Stimulated activated CD4-positive, alpha-beta T cell treated with anti-CD3 and anti-CD28 coated beads, TNF-alpha, amount 100 ng/mL, for 48 hours (primary cell): ENCODE results near the gene GATAD1.
"Not testable (repeated sequence)": the region's sequence is repeated elsewhere in the genome, so short reads cannot be mapped to it uniquely, and the experiment has no call there.

Source experiments
- DNase-seq, 3 donors: peaks; one replicate each; pipeline ENCODE4 v3.0.0-alpha.2; 2020; ENCODE audit warnings: low read depth in 3 of 3

GATAD1 gene

DNA sequence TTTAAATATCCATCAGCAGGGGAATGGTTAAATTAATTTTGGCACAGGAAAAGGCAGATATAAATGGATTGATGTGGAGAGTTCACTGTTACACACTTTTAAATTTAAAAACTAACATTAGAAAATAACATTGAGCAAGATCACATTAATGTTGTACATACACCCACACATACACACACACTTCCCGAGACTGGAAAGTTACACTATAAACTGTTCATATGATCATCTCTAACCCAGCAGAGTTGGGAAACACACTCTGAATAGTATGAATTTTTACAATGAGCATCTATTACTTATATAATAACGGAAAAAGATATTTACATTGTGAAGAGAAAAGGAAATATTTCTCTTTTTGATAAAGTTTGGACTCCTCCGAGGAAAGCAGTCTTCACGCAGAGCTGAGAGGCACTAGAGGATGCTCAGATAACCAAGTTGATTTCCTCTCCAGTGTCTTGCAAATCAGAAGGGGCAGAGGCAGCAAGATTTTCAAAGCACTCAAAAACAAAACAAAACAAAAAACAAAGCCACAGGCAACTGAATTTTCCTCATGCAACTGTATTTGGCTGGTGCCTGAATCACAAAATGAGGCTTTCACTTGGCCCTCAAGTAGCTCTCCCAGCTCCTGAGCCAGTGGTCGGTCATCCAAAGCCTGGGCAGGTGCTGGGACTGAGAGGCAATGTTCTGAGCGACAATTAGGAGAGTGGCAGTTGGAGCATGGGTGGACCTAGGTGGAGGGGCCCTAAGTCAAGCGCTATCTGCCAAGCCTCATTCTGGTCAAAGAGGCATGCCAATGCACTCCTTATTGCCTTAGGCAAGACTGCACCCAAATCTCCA is 10.5 kb upstream of the GATAD1 start:
- no peak for DNase-seq

DNA sequence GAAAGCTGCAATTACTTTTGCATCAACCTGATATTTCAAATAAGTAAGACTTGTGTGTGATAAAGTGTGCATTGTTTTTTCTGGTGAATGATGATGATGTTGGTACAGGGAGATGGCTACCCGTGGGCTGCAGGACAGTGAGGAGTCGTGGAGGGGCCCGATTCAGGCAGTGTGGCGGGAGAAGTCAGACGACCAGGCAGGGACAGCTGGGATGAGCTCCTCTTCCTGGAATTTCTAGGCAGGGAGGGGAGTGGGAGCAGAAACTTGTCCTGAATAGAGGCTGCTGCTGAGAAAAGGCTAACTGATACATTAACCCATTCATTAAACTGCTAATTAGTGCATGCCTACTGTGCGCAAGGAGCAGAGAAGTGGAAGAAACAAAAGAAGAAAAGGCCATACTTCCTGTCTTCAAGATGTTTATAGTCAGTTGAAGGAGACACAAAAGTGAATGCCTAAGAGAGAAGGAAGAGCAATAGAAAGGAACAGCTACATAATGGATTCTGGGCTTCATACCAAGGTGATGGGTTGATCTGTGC is 9.3 kb upstream of the GATAD1 start:
- no peak for DNase-seq

DNA sequence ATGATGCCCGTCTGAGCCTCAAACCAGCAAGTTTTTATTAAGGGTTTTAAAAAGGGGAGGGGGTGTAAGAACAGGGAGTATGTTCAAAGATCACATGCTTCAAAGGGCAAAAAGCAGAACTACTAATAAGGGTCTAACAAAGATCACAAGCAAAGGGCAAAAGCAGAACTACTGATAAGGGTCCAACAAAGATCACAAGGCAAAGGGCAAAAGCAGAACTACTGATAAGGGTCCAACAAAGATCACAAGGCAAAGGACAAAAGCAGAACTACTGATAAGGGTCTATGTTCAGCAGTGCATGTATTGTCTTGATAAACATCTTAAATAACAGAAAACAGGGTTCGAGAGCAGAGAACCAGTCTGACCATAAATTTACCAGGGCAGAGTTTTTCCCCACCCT is 4.6 kb upstream of the GATAD1 start:
- not testable (repeated sequence) for DNase-seq

DNA sequence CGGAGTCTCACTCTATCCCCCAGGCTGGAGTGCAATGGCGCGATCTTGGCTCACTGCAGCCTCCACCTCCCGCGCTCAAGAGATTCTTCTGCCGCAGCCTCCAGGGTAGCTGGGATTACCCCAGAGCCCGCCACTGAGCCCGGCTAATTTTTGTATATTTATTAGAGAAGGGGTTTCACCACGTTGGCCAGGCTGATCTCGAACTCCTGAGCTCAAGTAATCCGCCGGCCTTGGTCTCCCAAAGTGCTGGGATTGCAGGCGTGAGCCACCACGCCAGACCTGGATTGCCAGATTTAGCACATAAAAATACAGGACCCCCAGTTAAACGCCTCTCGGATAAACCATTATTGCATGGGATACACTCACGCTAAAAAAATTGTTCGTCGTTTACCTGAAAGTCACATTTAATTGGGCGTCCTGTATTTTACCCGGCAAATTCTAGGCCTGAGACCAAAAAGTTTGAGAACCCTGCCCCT is 375 bp upstream of the GATAD1 start:
- DNase-seq: no peak

DNA sequence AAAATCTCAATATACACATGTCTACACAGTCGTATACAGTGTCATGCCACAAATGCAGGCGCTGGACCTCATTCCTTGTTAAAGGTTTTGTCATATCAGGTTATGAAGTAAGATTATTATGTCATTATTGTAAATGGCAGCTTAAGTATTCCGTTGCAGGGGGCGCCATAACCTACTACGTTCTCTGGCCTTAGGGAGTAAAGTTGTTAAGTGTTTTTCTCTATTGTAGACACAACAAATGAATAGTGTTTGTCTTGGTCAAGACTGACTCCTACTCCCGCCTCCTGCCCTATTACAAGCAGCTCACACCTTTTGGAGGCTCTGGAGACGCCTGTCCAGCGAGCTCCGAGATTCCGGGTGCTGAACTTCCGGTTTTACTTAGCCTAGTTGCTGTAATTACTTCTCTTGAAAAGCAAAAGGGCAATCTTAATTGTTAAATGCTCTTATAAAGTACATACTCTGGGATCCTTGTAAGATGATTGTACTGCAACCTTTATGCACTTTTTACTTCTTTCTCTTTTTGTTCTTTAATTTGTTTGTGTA is 994 bp downstream of the GATAD1 start:
- DNase-seq: peak in 2 of 3 donors; percentile 14 to 21

DNA sequence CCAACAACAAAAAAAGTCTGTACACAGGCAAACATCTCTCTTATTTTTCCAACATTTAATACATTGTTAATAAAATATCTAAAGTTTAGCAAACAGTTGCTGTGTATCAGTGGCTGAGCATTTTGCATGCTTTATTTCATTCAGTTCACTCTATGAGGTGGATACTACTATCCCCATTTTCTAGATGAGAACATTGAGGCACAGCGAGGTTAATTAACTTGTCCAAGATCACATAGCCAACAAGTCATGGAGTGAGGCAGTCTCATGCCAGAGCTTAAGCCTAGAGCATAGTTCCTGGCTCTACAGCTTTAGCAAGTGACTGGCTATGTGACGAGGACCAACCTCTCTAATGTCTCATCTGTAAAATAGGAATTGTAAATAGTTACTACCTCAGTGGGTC is 4.4 kb downstream of the GATAD1 start:
- DNase-seq: no peak

DNA sequence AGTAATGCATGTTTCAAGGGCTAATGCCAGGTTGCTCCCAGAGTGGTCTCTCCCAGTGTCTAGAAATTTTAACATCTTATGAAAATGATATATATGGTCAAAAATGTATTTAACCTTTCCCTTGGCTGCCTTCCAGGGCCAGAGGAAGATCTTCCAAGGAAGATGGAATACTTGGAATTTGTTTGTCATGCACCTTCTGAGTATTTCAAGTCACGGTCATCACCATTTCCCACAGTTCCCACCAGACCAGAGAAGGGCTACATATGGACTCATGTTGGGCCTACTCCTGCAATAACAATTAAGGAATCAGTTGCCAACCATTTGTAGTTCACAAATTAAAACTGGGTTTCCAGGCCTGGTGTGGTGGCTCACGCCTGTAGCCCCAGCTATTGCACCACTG is 9.0 kb downstream of the GATAD1 start:
- DNase-seq: no peak

DNA sequence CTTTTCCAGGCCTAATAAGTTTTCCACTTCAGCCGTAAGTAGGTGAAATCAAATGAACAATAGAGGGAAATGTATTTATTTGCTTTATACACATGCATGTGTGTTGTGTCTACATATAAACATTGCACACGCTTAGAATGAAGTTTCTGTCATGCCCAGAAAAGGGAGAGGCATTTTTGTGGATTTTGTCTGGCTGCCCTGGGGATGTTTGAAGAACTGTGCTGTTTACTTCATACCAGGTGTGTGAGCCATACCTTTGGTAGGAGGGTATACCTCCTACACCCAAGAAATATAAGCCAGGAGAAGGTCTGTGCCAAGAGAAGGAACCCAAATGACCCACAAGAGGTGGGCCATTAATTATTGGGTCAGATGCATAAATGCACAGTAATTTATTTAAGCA is 12.8 kb downstream of the GATAD1 start:
- no peak for DNase-seq

DNA sequence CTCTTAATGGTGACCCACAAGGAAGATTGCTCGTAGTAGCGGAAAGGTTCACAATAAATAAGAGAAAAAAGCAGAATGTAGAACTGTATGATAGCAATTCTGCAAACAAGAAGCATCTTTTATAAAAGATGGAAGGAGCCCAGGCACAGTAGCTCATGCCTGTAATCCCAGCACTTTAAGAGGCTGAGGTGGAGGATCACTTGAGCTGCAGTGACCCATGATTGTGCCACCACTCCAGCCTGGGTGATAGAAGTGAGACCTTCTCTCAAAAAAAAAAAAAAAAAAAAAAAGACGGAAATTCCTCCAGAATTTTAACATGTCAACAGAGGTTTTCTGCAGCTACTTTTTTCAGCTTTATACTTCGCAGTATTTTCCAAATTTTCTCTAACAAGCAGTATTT is 13.2 kb downstream of the GATAD1 start:
- no peak for DNase-seq

DNA sequence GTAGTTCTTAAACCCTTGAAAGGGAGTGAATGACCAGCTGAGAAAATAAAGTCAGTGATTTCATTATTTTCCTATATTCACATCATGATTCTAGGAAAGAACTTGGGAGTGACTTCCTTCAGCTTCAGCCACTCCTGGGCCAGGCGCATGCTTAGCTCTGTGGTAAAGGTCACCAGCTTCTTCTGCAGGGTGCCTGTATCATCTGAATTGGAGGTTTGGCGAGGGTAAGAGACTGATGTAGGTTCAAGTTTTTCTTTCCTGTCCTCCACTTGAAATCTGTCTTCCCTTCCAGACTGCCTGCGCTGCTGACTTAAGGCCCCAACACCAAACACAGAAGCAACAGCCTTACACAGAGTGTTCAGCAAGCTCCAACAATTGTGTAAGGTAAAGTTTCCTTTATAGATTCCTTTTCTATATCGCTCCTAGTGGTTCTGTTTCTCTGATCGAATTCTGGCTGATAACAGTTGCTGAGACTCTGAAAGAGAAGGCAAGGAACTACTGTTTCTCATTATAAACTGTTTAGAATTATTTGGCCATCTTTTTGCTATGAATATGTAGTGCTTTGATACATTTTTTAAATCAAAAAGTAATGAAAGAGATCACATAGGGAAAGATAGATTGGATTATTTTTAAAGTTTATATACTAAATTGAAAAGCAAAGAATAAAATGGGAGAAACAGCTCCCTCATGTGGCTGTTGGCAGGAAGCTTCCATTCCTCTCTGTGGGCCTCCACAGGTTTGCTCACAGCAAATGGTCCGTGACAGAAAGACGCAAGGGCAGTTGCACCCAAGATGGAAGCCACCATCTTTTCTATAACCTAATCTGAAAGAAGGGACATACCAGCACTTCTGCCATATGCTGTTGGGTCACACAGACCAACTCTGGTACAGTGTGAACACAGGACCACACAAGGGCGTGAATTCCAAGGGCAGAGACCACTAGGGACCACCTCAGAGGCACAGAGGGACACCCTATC is 14.0 kb downstream of the GATAD1 start:
- DNase-seq: no peak

DNA sequence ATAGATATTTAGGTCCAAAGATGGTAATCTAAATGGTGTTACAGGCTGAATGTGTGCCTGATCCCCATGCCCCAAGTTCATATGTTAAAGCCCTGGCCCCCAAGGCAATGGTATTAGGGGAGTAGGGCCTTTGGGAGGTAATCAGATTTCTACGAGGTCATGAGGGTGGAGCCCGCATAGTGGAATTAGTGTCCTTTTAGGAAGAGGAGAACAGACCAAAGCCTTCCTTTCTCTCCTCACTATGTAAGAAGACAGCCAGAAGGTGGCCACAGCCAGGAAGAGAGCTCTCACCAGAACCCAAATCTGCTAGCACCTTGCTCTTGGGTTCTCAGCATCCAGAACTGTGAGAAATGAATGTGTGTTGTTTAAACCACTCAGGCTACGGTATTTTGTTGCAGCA is 15.3 kb downstream of the GATAD1 start:
- DNase-seq: no peak

DNA sequence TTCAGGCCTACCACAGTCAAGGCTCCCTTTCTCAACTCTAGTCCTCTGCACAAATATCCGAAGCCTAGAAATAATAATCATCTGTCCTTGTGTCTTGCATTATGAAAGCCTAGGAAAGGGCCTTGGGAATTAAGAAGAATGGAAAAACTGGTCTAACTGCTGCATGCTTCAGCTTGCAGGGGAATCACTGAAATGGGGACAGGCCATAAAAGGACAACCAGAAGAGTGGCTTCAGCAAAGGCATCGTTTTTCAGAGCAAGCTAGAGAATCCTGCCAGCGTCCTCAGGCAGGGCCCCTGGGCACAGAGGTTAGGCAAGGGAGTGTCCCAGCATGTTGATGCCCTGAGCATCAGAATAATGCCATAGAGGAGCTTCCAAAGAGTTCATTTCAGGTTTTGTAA is 17.2 kb downstream of the GATAD1 start:
- no peak for DNase-seq

DNA sequence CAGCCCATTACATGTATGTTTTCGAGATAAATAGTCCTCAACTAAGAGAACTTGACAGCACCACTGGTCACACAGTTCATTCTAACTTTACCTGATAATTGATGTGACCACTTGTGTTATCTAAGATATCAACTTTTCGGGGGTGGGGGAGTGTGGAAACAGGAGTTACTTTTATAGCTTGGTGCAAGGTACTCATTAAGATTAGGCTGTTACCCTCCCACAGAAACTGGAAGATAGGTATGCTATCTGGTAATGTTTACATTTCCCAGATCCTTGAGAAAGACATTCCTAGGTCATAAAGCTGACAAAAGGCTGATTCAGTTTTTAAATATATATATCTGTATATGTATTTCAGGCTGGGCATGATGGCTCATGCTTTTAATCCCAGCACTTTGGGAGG is 19.4 kb downstream of the GATAD1 start:
- no peak for DNase-seq

DNA sequence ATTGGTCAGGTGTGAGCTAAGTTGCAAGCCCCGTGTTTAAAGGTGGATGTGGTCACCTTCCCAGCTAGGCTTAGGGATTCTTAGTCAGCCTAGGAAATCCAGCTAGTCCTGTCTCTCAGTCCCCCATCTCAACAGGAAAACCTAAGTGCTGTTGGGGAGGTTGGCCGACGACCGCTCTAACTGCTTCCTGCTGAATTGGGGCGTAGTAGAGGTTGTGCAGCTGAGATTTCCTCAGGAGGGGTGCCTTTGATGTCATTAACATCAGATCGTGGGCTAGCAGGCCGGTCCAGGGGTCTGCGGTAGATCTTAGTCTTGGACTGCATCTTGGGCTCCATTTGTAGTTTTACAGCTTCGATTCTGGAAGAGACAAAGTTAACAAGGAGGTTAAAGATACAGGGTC is 21.3 kb downstream of the GATAD1 start:
- not testable (repeated sequence) for DNase-seq

DNA sequence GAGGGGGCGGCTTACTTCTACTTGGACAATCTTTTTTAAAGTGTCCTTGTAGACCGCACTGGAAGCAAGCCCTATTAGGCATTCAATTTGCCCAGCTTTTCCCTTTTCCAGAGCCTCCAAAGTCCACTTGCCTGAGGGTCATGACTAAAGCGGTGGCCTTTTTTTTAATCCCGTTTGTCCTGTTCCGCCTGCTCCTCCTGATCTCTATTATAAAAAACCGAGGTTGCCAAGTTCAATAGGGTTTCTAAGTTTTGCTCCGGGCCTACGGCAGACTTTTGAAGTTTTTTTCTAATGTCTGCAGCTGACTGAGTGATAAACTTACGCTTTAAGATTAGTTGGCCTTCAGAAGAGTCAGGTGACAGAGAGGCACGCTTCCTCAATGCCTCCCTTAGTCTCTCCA is 26.7 kb downstream of the GATAD1 start:
- DNase-seq: not testable (repeated sequence)

DNA sequence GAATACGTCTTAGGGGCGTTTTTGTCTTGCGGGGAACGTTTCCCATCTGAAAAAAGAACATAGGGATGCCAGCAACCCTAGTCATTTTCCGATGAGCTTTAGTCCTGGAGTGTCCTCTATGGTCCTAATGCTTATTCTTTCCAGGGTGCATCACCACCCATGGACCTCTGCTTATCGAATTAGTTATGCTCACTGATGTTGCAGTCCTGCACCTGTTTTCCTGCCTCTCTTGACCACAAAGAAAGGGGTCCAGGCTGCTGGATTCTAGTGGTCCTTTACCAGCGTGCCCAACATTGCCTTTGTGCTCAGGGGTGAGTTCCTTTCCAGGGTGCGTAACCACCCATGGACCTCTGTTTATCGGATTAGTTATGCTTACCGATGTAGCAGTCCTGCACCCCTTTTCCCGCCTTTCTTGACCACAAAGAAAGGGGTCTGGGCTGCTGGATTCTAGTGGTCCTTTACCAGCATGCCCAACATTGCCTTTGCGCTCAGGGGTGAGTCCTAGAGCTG is 28.0 kb downstream of the GATAD1 start:
- DNase-seq: not testable (repeated sequence)

DNA sequence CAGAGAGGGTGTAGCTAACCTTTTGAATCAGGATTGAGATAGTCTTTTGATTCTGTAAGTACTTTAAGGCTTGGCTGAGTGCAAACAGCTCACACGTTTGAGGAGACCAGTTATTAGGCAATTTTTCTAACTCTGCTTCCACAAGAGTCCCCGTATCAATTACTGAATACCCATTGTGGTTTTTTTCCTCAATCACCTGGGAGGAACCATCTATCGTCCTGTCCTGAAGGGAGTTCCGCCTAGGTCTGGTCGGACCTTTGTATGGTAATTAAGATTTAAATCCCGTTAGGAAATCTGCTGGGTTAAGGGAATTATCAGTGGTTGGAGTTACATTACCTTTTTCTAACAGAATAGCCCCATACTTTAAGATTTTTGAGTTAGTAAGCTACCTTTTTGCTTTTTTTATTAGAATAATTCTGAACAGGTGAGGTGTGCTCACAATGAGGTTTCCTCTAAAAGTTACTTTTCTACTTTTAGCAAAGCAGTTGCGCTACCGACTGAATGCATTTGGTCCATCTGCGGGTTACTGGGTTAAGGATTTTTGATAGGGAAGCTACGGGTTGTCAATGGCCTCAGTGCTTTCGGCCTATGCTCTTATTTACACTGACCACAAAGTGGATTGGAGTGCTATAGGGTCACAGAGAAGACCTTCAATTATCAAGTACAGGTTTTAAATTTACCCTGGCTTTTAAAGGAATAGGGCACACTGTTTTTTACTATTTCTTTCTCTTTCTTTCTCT is 28.7 kb downstream of the GATAD1 start:
- not testable (repeated sequence) for DNase-seq

DNA sequence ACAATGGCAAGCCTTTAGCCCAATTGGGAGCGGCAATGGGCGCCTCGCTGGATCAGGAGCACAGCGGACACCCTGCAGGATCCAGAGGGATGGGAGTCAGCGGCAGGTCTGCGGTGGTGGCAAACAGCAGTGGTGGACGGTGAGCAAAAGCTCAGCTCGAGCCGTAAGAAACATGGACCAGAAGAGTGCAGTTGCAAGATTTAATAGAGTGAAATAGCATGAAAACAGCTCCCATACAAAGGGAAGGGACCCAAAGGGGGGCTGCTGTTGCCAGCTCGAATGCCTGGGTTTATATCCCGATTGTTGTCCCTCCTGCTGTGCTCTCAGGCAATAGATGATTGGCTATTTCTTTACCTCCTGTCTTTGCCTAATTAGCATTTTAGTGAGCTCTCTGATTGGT is 30.4 kb downstream of the GATAD1 start, which contains the start of gene ERVW-1:
Gene ERVW-1, minus strand, starts transcription at position 266 of the 400 bp plus-strand sequence. CDS start 7,565 bp downstream, outside the sequence.
- not testable (repeated sequence) for DNase-seq

DNA sequence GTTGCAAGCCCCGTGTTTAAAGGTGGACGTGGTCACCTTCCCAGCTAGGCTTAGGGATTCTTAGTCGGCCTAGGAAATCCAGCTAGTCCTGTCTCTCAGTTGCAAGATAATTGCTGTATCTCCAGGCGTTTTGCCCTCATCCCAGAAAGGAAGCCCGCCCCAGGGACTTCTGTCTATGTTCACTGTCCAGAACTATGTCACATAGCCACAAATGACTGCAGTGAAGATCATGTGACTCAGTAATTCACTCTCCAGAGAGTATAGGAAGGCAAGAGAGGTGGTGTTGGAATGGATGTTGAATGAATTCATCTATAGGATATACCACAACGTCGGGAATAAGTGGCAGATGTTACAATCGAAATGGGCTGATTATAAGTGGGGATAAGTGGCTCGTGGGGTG is 30.8 kb downstream of the GATAD1 start:
- no peak for DNase-seq

DNA sequence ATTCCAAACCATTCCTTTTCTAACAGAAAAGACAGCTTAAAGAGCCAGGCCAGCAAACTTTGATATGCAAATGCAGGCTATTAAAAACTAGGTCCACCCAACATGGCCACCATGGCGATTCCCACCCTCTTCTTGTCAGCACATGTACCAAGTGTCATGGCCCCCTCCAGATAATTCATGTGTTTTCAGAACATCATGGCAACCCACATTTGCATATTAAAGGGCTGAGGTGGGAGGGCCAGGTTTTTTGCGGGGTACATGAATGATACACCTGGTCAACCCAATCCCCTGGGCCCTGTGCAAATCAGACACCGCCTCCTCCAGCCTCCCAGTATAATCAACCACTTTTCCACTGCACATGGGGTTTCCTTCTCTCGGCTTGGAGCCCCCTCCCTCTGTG is 31.4 kb downstream of the GATAD1 start:
- no peak for DNase-seq

DNA sequence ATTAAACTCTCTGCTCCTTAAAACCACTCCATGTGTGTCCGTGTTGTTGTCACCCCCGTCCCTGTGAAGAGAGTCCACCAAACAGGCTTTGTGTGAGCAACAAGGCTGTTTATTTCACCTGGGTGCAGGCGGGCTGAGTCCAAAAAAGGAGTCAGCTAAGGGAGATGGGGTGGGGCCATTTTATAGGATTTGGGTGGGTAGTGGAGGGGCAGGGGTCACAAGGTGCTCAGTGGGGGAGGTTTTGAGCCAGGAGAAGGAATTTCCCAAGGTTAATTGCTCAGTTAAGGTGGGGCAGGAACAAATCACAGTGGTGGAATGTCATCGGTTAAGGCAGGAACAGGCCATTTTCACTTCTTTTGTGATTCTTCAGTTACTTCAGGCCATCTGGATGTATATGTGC is 31.9 kb downstream of the GATAD1 start:
- DNase-seq: not testable (repeated sequence)
